Natural killer cell treated with Interleukin-12 subunit alpha and Interleukin-12 subunit beta and Interleukin-15 and Interleukin-18, amount 100 ng/mL, for 72 hours (primary cell): Measurements from ENCODE around the gene ACTRT3. TPM values are rescaled to one million over a fixed set of nuclear protein-coding genes. Genes with fewer than 3 reads are reported as not detected.
"Not testable (repeated sequence)": the region's sequence is repeated elsewhere in the genome, so short reads cannot be mapped to it uniquely, and the experiment has no call there.

Source experiments
- ATAC-seq, 2 donors: fragments of 150-1000 bp; cut with Tn5 transposase in 1 of 2; sonication (Bioruptor Pico), chemical (Tn5 transposase) in 1 of 2; 2 replicates each; pipeline ENCODE4 v1.10.0; 2021
- DNase-seq: peaks from one replicate; pipeline ENCODE4 v3.0.0; 2022; ENCODE audit warnings: low spot score
- H3K27ac Mint-ChIP-seq, 2 donors: 1 replicate in 1 of 2; 2 replicates in 1 of 2; pipeline ENCODE4 v1.8.0; 2022; ENCODE audit warnings: mixed read lengths in 2 of 2, mild to moderate bottlenecking in 1 of 2, moderate library complexity in 1 of 2
- H3K27me3 Mint-ChIP-seq, 2 donors: 1 replicate in 1 of 2; 2 replicates in 1 of 2; pipeline ENCODE4 v1.8.0; 2022; ENCODE audit warnings: mixed read lengths in 2 of 2
- H3K36me3 Mint-ChIP-seq: one replicate; pipeline ENCODE4 v1.8.0; 2022; ENCODE audit warnings: mixed read lengths
- H3K4me1 Mint-ChIP-seq, 2 donors: 1 replicate in 1 of 2; 2 replicates in 1 of 2; pipeline ENCODE4 v1.8.0; 2022; ENCODE audit warnings: low read depth in 2 of 2, mixed read lengths in 2 of 2, mild to moderate bottlenecking in 1 of 2
- H3K4me3 Mint-ChIP-seq: one replicate; pipeline ENCODE4 v1.8.0; 2022; ENCODE audit warnings: mixed read lengths
- H3K9me3 Mint-ChIP-seq: 2 replicates; pipeline ENCODE4 v1.8.0; 2022; ENCODE audit warnings: mixed read lengths
- total RNA-seq, 2 donors: library from RNA; stranded (reverse); gene quantifications; one replicate each; pipeline ENCODE4 v1.2.3, GENCODE V29; 2022

Gene ACTRT3
- total RNA-seq, 2 donors from 2014 or later: 1.5 to 2.0 TPM

DNA sequence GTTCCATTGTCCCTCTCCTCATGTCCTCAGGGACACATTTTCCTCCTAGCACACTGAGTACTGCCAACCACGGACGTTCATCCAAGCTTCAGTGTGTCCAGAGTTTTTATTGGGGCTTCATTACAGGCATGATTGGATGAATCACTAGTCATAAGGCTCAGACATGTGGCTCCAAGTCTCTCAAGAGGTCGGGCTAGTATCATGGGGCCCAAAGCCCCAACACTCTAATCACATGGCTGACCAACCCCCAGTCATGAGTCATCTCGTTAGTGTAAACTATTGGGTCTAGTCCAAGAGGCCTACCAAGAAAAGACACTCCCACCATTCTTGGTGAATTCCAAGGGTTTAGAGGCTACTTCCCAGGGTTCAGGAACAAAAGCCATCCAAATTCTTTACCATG lies 8.9 kb downstream of the ACTRT3 start:
- ATAC-seq (no peak), DNase-seq (no peak)
- Mint-ChIP-seq H3K36me3 (no peaks in the 10 kb centered on the region), H3K9me3 (no peaks in the 10 kb centered on the region), H3K4me3 (no peak overlapping the region), H3K27me3 (peaks cover under 1 to 6% of the 10 kb centered on the region in 2 donors), H3K4me1 (peaks cover 27 to 29% of the 10 kb centered on the region in 2 donors), H3K27ac (no peak overlapping the region)

DNA sequence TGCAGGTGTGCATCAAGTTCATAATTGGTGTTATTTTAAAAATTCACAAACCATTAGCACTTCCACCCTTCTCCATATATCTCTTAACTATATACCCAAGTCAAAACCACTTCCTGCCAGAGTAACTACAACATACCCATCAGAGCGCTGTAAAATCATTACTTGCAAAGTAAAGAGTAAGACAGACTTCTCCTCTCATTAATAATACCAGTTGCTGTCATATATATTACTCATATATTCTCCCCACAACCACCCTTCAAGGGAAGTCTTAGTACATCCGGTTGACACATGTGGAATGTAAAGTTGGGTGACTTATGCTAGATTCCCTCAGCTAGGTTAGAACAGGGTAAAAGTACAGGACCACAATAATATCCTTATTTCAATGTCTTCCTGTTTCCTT lies 10.1 kb downstream of the ACTRT3 start:
- Mint-ChIP-seq H3K27ac (peak overlapping the region; percentile 64), H3K4me1 (peaks cover 22% of the 10 kb centered on the region in 2 donors), H3K36me3 (no peaks in the 10 kb centered on the region), H3K9me3 (no peaks in the 10 kb centered on the region), H3K27me3 (peaks cover 6 to 13% of the 10 kb centered on the region in 2 donors), H3K4me3 (peak overlapping the region; percentile 43)
- no peak for DNase-seq
- ATAC-seq: peak; percentile 75 to 88

DNA sequence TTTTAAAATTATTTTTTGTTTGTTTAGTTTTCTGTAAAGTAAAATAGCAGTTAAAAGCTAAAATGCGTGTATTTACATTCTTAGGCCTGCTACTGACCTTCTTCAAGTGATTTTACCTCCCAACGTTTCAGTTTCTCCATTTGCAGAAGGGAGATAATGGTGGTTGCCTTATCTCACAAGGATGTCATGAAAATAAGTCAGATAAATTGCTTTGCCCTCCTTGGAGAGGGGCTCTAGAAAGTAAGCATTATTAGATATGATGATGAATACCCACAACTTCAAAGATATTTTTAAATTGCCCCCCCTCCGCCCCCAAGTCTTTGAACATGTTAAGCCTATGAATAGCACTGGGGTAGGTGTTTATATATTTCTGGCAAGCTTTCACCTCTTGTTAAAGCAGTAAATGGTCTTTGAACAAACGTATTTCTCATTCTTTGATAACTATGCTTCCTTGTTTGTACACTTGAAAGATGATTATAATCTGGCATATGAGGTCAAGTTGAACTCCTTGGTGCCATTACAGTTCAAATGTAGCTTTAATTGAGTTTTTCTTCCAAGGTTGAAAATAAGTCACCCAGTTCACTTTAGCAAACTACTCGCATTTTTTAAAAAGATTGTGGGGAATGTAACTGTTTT lies 10.9 kb downstream of the ACTRT3 start:
- Mint-ChIP-seq H3K27ac (peak overlapping the region in 1 of 2 donors; percentile 64), H3K4me3 (no peak overlapping the region), H3K36me3 (no peaks in the 10 kb centered on the region), H3K4me1 (peaks cover 14 to 16% of the 10 kb centered on the region in 2 donors), H3K27me3 (peaks cover 6 to 13% of the 10 kb centered on the region in 2 donors), H3K9me3 (no peaks in the 10 kb centered on the region)
- no peak for ATAC-seq
- no peak for DNase-seq

DNA sequence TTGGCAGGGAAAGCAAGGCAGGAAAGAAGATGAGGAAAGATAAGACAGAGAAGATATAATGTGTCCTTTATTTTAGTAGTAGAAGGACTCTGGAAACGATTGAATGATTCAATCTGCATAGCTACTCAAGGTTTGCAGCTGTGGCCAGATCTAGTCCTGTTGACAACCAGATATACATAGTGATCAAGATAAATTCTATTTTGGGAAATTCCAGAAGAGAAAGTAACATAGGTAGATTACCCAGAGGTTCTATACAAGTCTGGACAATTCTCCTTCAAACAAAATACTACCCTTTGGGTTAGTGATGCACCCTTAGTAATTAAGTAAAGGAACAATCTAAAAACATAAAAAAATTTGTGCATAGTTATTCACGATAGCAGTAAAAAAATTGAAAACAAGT lies 13.9 kb downstream of the ACTRT3 start:
- Mint-ChIP-seq H3K27me3 (peaks cover 14 to 17% of the 10 kb centered on the region in 2 donors), H3K4me1 (peaks cover 7 to 12% of the 10 kb centered on the region in 2 donors), H3K9me3 (no peaks in the 10 kb centered on the region), H3K27ac (no peak overlapping the region), H3K36me3 (no peaks in the 10 kb centered on the region), H3K4me3 (no peak overlapping the region)
- no peak for ATAC-seq
- no peak for DNase-seq

DNA sequence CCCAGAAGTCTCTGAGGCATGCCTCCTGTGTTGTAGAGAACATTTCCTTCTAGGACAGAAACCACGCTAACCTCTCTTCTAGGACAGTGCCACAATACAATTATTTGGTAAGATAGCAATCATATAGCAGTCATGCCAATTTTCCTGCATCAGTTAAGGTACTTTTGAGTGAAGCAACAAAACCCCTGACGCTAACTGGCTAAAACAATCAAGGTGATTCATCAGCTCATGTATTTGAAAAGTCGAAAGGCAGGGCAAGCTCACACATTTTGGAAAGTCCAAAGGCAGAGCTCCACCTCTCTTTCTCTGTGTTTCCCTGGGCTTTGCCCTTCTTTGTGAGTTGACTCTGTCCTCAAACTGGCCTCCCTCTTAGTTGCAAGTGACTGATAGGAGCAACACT lies 14.7 kb downstream of the ACTRT3 start:
- H3K27ac Mint-ChIP-seq: no peak overlapping the region
- ATAC-seq (no peak), DNase-seq (no peak)
- H3K36me3 Mint-ChIP-seq: no peaks in the 10 kb centered on the region
- peaks cover 7 to 12% of the 10 kb centered on the region in 2 donors for H3K4me1 Mint-ChIP-seq
- H3K9me3 Mint-ChIP-seq: no peaks in the 10 kb centered on the region
- H3K4me3 Mint-ChIP-seq: no peak overlapping the region
- H3K27me3 Mint-ChIP-seq: peaks cover 14 to 20% of the 10 kb centered on the region in 2 donors

DNA sequence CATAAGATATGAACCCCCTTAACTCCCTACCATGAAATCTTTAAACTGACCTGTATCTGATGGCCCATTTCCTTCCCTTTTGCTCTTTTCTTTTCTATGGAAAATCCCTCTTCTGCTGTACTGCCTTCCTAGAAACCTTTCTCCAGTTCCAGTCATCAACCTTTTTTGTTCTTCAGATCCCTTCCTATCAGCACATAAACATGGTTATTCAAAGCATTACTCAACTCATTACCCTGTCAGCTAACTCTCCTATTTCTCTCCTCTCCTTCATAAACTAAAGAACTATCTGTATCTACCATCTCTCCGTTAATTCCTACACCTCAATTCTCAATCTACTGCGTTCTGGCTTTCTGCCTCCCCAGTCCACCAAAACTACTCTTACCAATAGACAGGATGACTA lies 17.5 kb downstream of the ACTRT3 start:
- Mint-ChIP-seq H3K9me3 (no peaks in the 10 kb centered on the region), H3K4me3 (no peak overlapping the region), H3K27ac (no peak overlapping the region), H3K36me3 (no peaks in the 10 kb centered on the region), H3K4me1 (no peaks in the 10 kb centered on the region), H3K27me3 (peaks cover 28 to 35% of the 10 kb centered on the region in 2 donors)
- no peak for ATAC-seq
- DNase-seq: no peak

DNA sequence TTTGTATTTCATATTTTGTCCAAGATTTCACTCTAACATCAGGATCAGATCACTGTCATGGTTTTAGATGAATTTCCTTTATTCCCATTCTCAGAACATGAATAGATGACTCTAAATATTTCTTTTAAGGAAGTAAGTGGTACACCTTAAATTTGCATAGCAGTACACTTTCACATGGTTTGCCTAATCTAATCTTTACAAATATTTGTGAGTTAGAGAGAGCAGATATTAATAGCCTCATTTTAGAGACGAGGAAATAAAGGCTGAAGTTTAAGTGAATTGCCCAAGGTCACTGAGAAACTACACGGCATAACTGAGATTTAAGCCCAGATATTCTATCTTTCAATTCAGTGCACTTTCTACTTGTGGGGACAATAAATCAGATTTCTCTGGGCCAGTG lies 18.7 kb downstream of the ACTRT3 start:
- H3K36me3 Mint-ChIP-seq: no peaks in the 10 kb centered on the region
- DNase-seq: no peak
- H3K4me3 Mint-ChIP-seq: no peak overlapping the region
- H3K4me1 Mint-ChIP-seq: no peaks in the 10 kb centered on the region
- H3K9me3 Mint-ChIP-seq: no peaks in the 10 kb centered on the region
- peaks cover 28 to 44% of the 10 kb centered on the region in 2 donors for H3K27me3 Mint-ChIP-seq
- H3K27ac Mint-ChIP-seq: no peak overlapping the region
- ATAC-seq: no peak

DNA sequence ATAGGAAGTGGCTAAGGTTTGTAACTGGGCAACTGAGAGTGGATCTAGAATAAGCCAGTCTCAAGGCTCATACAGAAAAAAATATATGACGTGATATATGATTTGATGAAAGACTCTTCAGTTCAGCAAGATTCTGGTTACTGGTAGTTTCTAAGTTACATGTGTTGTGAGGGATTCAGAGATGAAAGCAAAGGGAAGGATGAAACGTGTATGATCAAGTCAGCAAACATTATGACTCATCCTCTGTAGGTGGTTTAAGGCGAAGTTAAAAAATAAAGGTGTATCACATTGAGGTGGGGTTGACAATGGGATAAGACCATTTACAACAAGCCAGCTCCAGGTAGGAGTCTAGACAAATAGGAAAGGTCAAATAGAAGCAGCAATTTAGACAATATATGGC lies 20.7 kb downstream of the ACTRT3 start:
- Mint-ChIP-seq H3K4me1 (no peaks in the 10 kb centered on the region), H3K4me3 (no peak overlapping the region), H3K27me3 (peaks cover 21 to 42% of the 10 kb centered on the region in 2 donors), H3K36me3 (no peaks in the 10 kb centered on the region), H3K27ac (no peak overlapping the region), H3K9me3 (no peaks in the 10 kb centered on the region)
- ATAC-seq (no peak), DNase-seq (no peak)

DNA sequence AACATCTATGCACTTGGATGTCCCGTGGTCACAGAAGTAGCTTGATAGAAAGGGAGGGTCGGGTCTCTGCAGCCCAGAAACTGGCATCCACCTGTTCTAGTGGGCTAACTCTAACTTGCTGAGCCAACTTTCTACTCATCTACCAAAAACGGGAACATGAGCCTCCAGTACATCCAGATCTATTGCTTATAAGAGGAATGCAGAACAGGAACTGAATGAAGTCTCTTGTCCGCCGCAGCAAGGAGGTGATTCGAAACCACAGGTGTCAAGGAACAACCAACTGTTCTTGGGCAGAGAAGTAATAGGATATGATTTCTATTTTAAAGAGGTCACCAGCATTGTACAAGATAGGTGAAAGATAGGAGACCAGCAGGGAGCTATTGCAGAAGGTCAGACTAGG lies 22.4 kb downstream of the ACTRT3 start:
- no peak overlapping the region for H3K27ac Mint-ChIP-seq
- no peak for DNase-seq
- no peaks in the 10 kb centered on the region for H3K9me3 Mint-ChIP-seq
- no peak overlapping the region for H3K4me3 Mint-ChIP-seq
- ATAC-seq: no peak
- H3K36me3 Mint-ChIP-seq: no peaks in the 10 kb centered on the region
- H3K27me3 Mint-ChIP-seq: peaks cover 18 to 38% of the 10 kb centered on the region in 2 donors
- H3K4me1 Mint-ChIP-seq: no peaks in the 10 kb centered on the region

DNA sequence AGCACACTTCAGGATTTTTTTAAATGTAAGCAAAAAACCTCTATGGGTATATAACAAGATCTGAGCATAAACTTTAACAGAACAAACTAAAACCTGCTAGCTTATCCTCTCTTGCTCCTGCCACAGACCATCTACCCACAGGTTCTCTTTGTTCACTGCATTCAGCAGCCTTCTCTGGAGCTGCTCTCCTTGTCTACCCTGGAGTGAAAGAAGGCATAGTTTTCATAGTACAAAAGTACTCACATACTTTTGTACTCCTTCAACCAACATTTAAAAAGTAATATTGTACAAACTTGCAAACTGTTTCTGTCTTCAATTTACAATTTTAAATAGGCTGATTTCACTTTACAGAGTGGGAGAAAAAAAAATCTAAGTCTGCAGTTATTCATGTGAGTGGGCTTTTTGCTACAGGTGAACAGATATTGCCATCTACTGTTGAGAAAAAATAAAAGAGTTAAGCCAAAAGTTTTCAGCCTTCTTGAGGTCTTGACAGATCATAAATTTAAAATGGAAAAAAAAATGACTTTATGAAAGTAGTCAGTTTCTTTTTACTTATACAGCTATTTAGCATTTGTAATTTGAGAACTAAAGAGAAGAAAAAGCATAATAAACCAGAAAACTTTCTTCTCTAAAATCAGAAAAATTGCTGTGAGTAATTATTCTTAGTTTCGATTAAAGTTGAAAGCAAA lies 24.9 kb downstream of the ACTRT3 start:
- Mint-ChIP-seq H3K27ac (no peak overlapping the region), H3K4me1 (no peaks in the 10 kb centered on the region), H3K36me3 (no peaks in the 10 kb centered on the region), H3K27me3 (peaks cover 19 to 45% of the 10 kb centered on the region in 2 donors), H3K9me3 (no peaks in the 10 kb centered on the region), H3K4me3 (no peak overlapping the region)
- DNase-seq: no peak
- no peak for ATAC-seq

DNA sequence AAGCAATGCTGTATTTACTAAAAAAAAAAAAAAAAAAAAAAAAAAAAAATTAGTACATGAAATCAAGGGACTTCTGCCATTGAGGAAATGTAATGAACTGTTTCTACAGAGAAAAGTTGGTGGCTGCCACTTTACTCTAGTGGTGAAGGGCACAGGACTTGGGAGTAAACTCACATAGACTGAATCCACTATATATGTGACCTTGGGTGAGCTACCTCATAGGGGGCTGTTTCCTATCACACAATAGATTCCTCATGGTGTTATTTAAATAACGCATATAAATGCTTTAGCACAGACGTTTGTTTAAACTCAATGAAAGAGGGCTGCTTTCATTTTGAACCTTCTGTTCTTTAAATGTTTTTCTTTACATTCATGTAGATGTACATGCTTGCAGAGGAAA lies 30.3 kb downstream of the ACTRT3 start:
- H3K27me3 Mint-ChIP-seq: peaks cover 6 to 42% of the 10 kb centered on the region in 2 donors
- DNase-seq: no peak
- H3K27ac Mint-ChIP-seq: no peak overlapping the region
- H3K4me3 Mint-ChIP-seq: no peak overlapping the region
- no peaks in the 10 kb centered on the region for H3K4me1 Mint-ChIP-seq
- peaks cover 13% of the 10 kb centered on the region for H3K36me3 Mint-ChIP-seq
- H3K9me3 Mint-ChIP-seq: peaks cover 2% of the 10 kb centered on the region
- no peak for ATAC-seq

DNA sequence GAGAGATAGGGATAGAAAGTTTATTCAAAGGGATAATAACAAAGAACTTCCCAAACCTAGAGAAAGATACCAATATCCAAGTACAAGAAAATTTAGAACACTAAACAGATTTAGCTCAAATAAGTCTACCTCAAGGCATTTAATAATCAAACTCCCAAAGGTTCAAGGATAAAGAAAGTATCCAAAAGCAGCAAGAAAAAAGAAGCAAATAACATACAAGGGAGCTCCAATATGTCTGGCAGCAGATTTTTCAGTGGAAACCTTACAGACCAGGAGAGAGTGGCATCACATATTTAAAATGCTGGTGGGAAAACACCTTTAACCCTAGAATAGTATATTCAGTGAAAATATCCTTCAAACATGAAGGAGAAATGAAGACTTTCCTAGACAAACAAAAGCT lies 37.5 kb downstream of the ACTRT3 start:
- H3K4me1 Mint-ChIP-seq, H3K27ac Mint-ChIP-seq, ATAC-seq, DNase-seq, H3K4me3 Mint-ChIP-seq, H3K9me3 Mint-ChIP-seq: not testable (repeated sequence)
- Mint-ChIP-seq H3K36me3 (peaks cover 36% of the 10 kb centered on the region), H3K27me3 (peaks cover 20 to 71% of the 10 kb centered on the region in 2 donors)

DNA sequence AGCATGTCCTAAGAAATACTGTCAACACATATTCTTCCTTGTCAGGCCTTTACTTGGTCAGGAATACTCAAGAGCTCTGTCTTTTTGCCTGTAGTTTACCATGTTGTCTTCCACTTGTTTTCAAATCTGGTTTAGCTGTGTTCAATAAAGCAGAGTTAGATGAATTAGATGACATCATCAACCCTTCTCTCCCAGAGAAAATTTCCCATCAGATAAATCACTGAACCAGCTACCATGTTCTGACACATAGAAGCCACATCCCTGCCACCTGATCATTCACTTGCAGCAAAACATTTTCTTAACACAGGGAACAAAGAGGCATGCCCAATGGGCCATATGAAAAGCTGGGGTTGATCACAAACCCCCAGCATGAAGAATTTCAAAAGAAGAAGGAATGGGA lies 46.6 kb downstream of the ACTRT3 start:
- Mint-ChIP-seq H3K27me3 (peaks cover 24 to 42% of the 10 kb centered on the region in 2 donors), H3K4me3 (no peak overlapping the region), H3K36me3 (peaks cover 7% of the 10 kb centered on the region), H3K27ac (no peak overlapping the region), H3K9me3 (peaks cover 3% of the 10 kb centered on the region), H3K4me1 (no peaks in the 10 kb centered on the region)
- no peak for ATAC-seq
- no peak for DNase-seq

DNA sequence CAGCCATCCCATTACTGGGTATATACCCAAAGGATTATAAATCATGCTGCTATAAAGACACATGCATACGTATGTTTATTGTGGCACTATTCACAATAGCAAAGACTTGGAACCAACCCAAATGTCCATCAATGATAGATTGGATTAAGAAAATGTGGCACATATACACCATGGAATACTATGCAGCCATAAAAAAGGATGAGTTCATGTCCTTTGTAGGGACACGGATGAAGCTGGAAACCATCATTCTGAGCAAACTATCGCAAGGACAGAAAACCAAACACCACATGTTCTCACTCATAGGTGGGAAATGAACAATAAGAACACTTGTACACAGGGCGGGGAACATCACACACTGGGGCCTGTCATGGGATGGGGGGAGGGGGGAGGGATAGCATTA lies 50.9 kb downstream of the ACTRT3 start:
- not testable (repeated sequence) for H3K4me1 Mint-ChIP-seq, H3K9me3 Mint-ChIP-seq, H3K4me3 Mint-ChIP-seq, ATAC-seq, DNase-seq, H3K36me3 Mint-ChIP-seq, H3K27ac Mint-ChIP-seq
- peaks cover 24 to 30% of the 10 kb centered on the region in 2 donors for H3K27me3 Mint-ChIP-seq
